HG02588 (cell line): ENCODE measurements around the gene RTN4.

Experiments used
- ATAC-seq: cut with Tn5 transposase; IDR thresholded peaks from one replicate; pipeline ENCODE4 v1.9.1; 2021; ENCODE audit warnings: mild to moderate bottlenecking, moderate library complexity; ENCODE audit not compliant: unreplicated experiment

The RTN4 gene

DNA sequence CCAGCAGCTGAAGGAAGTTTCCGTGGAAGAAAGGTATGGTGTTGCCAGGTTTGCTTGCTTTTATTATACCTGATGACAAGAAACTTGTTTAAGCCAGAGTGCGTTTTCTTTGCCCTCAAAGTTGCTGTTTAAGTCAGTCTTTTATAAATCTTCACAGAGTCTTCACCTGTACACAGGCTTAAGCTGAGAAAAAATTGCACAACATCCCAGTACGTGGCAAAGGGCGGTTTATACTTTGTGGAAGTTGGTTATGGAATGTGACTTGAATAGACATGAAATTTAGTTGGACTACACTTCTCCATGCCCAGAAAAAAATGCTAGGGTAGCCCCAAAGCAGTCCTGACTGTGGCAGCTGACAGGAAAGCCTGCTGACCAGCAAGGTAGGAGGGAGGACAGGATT is 121.5 kb downstream of the RTN4 start:
- ATAC-seq: no peak

DNA sequence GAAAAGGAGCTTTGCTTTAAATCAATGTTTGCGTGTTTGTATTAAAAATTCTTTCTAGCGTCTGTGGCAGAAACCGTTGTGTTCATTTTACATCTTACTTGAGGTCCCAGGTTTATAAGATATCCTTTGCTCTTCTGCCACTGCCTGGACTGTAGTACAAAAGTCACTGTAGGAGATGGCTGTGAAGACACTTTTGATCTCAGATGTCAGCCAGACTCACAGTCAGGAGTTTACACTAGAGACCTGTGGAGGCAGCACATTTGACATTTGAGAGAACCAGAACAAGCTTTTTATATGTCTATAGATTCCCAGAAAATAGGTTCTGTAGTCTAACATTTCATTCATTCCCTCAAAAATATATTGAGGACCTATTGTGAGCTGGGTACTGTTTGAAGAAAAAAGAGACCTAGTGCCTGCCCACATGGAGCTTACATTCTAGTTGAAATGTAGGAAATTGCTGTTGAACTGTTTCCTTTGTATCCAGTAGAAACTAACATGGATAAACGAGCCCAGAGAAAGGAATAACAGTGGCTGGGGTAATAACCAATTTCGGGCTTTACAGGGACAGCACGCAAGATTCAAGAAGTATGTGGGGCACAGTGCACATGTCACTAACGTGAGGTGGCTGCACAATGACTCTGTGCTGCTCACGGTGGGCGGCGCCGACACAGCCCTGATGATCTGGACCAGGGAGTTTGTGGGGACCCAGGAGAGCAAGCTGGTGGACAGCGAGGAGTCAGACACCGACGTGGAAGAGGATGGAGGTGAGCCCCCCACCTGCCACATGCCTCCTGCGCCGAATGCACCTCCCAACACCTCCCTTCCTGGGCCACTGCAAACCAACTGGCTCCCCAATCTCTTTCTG is 122.3 kb downstream of the RTN4 start:
- no peak for ATAC-seq

DNA sequence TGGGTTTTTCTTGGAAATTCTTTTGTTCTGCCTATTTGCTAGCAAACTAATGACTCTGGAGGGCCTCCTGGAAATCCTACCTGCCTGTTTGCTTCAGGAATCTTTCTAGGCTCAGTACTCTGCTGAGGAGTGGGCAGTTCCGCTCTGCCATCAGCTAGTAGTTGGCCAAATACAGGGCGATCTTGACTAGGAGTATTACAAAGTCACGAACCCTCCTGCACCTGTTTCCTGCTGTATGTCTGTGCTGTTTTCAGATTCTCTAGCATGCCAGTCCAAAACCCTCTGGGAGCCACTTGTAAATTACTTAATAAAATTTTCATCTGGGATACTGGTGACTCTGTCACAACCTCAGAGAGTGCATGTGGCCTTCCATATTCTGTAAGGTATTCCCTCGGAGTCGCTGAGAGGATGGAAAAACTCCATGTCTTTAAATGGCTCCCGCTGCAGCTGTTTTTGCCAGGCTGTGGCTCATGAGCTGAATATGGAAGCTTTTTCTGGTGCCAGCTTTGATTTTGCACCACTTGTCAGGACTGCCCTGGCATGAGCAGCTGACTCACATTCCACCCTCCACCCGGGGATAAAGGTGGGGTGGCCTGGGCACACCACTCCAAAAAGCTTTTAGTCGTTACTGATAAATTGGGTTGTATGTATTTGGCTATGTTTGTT is 123.0 kb downstream of the RTN4 start:
- ATAC-seq: no peak

DNA sequence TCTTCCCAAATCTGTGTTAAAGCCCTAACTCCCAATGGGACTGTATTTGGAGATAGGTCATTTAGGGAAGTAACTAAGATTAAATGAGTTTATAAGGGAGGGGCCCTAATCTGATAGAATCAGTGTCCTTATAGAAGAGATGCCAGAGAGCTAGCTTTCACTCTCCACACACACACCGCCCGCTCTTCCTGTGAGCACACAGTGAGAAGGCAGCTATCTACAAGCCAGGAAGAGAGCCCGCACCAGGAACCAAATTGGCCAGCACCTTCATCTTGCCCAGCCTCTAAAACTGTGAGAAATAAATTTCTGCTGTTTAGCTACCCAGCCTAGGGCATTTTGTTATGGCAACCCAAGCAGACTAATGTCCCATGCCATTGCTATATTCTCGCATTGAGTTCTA is 125.2 kb downstream of the RTN4 start:
- no peak for ATAC-seq

DNA sequence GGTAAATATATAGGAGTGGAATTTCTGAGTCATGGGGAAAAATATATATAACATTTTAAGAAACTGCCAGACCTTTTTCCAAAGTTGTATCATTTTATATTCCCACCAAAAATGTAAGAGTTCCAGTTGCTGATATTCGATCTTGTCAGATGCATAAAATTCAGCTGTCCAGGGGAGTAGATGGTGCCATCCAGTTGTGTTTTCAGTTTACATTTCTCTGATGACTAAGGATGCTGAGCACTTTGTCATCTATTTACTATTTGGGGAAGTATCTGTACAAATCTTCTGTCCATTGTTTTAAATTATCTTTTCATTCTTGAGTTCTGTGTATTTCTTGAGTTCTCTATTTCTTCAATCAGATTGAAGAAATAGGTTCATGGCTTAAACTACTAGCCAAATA is 126.1 kb downstream of the RTN4 start:
- no peak for ATAC-seq
